ENCODE results near the gene SLC30A3.
A peak's percentile ranks its signal among the peaks of the same experiment; 100 is the strongest.
"Not testable (repeated sequence)": the region's sequence is repeated elsewhere in the genome, so short reads cannot be mapped to it uniquely, and the experiment has no call there.

Gene SLC30A3, protein sequence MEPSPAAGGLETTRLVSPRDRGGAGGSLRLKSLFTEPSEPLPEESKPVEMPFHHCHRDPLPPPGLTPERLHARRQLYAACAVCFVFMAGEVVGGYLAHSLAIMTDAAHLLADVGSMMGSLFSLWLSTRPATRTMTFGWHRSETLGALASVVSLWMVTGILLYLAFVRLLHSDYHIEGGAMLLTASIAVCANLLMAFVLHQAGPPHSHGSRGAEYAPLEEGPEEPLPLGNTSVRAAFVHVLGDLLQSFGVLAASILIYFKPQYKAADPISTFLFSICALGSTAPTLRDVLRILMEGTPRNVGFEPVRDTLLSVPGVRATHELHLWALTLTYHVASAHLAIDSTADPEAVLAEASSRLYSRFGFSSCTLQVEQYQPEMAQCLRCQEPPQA

DNA sequence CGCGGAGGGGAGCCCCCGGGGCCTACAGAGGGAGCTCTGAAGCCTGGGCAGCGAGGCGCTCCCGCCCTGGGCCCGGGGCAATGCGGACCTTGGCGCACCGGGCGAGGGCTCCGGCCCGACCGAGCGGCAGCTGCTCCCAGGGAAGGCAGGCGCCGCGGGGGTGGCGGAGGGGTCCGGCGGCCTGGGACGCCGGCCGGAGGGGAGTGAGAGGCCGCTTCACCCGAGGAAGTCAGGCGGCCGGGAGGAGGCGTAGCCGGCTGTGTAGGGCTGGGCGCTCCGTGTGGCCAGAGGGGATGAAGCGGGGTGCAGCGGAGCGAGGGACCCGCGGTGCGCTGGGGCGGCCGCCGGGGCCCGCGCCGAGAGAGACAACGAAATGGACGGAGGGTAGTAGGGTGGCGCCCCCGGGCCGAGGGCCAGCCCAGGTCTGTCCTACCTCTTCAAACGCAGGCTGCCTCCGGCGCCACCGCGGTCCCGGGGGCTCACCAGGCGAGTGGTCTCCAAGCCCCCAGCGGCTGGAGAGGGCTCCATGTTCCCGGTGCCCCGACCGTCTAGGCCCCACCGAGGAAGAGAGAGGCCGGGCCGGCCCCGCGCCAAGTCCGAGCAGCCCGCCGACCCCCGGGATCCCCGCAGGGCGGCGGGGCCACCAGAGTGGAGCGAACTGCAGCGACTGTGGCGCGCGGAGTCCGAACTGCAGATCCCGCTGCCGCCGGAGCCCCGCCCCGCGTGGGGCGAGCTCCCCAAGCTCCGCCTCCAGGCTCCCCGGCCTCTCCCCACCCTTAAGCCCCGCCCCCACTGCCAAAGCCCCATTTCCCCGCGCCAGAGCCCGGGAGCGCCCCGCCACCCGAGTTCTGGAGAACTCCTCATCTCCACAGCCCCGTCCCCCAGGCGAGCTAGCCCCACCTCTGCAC lies at the start of gene SLC30A3:
Gene SLC30A3, minus strand, starts transcription at position 669 of the 908 bp plus-strand sequence. Its CDS starts 141 bp downstream, at position 528.
- DNase-seq: peak; percentile 71

- DNase-seq: no peak
Observed at GRCh38 chr2:27312152-27312551, 49.3 kb upstream of the SLC30A3 start.

DNA sequence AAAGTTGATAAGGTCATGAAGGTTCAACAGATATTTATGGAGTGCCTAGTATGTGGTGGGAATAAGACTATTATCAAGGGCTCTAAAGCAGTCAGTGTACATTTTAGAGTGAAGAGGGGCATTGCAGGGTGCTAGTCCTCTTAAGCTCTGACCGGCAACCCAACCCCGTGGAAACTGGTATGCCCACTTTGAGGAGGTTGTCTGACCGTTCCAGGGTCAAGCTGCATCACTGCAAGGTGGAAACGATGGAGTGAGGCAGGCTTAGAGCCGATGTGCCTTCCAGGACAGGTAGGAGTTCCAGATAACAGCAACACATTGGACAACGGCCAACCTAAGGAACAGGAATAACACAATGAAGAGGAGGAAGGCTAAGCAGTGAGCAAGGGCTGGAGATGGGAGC lies 46.8 kb upstream of the SLC30A3 start:
- no peak for DNase-seq

- DNase-seq: no peak
Observed at GRCh38 chr2:27308359-27308881, 45.6 kb upstream of the SLC30A3 start, which contains the start of gene UCN. Gene UCN (minus strand): TSS chr2:27308445. CDS start chr2:27307895, 550 bp downstream.

- DNase-seq: no peak
Observed at GRCh38 chr2:27307545-27308358, 44.9 kb upstream of the SLC30A3 start.

GRCh38 chr2:27307287-27307544 lies 44.4 kb upstream of the SLC30A3 start:
- DNase-seq: no peak

GRCh38 chr2:27306573-27307286 lies 43.9 kb upstream of the SLC30A3 start:
- DNase-seq: peak; percentile 58

DNA sequence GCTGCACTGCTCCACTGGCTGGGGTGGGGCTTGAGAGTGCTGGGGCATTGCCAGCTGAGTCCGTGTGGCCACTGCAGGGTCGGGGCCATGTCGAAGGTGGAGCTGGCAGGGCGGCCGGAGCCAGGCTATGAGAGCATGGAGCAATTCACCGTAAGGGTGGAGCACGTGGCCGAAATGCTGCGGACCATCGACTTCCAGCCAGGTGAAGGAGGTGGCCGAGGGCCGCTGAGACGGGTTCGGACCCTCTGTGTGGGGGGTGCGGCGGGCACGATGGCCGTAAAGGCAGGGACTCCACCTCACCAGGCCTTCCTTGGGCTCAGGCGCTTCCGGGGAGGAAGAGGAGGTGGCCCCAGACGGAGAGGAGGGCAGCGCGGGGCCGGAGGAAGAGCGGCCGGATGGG lies 43.3 kb upstream of the SLC30A3 start:
- DNase-seq: no peak

DNA sequence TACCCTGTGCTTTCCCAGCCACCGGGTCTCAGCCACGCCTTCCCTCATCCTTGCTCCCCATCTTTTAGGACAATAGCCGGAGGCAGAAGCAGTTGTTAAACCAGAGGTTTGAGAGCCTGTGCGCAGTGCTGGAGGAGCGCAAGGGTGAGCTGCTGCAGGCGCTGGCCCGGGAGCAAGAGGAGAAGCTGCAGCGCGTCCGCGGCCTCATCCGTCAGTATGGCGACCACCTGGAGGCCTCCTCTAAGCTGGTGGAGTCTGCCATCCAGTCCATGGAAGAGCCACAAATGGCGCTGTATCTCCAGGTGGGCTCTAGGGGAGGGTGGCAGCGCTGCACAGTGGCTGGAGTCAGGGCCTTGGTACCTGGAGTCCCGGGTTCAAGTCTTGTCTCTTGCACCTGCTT lies 42.7 kb upstream of the SLC30A3 start:
- DNase-seq: no peak

- no peak for DNase-seq
Observed at GRCh38 chr2:27304488-27305240, 41.8 kb upstream of the SLC30A3 start.

GRCh38 chr2:27303093-27304025 lies 40.5 kb upstream of the SLC30A3 start:
- DNase-seq: peak; percentile 31

- DNase-seq: not testable (repeated sequence)
Observed at GRCh38 chr2:27300606-27301005, 37.8 kb upstream of the SLC30A3 start.

DNA sequence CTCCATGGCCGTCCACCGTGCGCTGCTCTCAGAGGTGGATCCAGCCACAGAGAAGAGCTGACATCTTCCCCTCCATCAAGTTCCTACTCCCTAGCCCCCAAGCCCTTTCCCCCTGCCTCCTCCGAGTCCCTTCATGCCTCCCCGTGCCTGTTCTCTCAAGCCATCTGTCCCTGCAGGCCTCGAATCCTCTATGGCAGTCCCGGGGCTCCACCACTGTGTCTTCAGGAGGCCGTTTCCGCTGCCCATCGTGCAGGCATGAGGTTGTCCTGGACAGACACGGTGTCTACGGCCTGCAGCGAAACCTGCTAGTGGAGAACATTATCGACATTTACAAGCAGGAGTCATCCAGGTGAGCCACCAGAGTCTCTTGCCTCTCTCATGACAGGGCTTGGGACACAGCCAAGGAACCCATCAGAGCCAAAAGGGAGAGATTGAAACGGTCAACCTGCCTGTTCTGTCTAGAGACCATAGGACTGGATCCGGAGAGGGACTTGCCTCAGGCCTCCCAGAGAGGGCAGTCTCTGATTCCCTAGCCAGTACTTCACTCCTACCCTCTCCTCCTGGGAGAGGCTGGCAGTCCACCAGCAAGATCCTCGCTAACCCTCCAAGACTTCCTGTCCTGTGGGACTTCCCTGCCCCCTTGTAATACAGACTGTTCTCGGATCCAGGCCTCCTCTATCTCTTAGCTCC lies 35.7 kb upstream of the SLC30A3 start:
- DNase-seq: no peak

DNA sequence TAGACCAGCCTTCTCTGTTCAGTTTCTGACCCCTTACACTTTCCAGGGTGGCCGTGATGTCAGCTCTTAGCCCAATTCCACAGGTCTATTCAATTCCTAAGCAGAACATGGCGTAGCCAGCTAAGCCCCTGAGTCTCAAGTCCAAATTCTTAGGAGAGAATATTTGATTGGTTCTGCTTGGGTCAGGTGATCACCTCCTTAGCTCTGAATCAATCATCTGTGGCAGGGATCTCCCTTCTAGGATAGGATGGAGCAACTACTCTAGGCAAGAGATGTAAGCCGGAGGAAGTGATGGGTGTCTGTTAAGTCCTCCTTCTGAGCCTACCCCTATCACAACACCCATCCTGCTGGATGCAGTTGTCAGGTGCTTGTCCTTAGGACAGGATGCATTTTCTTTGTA lies 34.3 kb upstream of the SLC30A3 start:
- DNase-seq: no peak

DNA sequence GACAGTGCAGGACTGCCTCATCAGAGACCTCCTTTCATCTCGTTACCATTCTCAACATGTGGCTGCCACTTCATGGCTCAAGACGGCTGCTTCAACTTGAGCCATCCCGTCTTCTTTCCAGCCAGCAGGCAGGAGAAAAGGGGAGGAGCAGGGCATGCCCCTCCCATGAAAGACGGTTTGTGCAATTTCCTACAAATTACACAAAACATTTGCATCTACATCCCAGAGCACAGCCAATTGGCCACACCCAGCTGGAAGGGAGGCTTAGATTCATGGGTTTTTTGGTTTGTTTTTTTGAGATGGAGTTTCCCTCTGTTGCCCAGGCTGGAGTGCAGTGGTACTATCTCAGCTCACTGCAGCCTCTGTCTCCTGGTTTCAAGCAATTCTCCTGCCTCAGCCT lies 33.6 kb upstream of the SLC30A3 start:
- no peak for DNase-seq

DNA sequence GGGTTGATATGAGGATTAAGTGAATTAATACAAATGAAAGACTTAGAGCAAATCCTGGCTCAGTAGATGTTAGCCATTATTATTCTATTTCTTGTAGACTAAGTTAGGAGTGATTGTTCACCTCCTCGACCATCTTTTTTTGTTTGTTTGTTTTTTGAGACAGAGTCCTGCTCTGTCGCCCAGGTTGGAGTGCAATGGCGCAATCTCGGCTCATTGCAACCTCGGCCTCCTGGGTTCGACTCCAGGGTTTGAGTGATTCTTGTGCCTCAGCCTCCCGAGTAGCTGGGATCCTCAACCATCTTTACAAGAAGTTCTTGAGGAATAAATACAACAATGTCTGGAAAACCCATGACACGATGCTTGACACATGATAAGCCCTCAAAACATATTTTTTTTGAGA lies 32.1 kb upstream of the SLC30A3 start:
- DNase-seq: no peak

DNA sequence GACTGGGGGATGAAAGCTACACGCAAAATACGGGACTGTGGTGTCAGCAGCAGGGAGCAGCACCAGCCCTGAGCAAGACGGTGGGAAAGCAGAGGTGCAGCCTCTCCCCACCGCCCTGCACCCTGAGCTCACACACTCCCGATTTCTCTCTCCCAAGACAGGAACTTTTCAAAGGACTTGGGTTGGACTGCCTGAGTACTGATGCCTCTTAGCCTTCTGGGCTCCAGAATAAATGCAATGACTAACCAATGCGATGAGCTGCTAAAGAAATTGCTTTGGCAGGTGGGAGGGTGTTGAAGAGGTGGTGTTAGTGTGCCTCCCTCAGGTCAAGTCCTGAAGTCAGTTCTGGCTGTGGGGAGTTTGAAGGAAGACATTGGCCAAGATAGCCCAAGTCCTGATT lies 29.0 kb upstream of the SLC30A3 start:
- no peak for DNase-seq

DNA sequence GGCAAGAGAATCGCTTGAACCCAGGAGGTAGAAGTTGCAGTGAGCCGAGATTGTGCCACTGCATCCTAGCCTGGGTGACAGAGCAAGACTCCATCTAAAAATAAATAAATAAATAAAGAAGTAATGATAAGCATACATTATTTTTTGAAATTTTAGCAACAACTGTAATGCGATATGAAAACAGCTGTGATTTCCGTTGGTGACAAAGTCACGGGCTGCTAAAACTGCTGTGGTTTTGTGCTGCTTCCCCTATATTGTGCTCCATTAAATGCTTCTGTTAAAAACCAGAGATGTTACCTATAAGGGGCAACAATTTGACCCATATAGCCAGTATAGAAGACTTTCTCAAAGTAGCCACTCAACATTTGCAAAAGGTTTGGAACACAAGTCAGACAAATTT lies 27.7 kb upstream of the SLC30A3 start:
- no peak for DNase-seq

DNA sequence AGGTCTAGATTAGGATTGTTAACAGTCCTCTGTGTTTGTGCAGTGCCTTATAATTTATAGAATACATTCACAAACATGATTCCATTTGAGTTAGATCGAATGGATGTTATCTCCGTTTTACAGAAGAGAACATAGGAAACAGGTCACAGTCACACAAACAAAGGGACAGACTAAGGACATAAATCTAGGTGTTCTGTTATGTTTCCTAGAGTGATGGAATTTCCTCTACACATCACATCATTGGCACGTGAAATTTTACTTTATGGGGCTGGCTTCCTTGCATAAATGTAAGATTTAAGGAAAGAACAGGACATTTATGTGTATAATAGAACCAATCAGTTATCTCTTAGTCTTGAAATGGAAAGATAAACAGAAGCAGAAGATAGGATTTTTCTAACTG lies 25.8 kb upstream of the SLC30A3 start:
- no peak for DNase-seq

DNA sequence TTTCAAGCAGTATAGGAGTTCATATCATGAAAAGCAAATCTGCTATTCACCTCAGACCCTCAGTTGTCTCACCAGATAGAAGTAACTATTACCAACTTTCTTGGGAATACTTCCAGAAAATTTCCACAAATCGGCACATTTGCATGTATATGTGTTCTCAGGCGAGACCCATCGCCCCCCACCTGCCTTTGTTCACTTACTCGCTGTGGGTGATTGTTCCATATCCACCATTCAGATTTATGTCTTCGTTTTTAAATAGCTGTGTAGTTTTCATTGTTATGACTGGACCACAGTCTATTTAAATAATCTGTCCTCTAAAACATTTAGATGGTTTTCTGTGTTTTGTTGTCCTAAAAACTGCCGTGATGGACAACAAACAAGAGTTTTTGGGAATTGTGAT lies 22.6 kb upstream of the SLC30A3 start:
- no peak for DNase-seq
